ENCODE measurements around the gene MOB3B. TPM values are rescaled to one million over a fixed set of nuclear protein-coding genes. Genes with fewer than 3 reads are reported as not detected.

The MOB3B gene
- total RNA-seq, 1 experiment from 2014 or later = 0.19 TPM

DNA sequence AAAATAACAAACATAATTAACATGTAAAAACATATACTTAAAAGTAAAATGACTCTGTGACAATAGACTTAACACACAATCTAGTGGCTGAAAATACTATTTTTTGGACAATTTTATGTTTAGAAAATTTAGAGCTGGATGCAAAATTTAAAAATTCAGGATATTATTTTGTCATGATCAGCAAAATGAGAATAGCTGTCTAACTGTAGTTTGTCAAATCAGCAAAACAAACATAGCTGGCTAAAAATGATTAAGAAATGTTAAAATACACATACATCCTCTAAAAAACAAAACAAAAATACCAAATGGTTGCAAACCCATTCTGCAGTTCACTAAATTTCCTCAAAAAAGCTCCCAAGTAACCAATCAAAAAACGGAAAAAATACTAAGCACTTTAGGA lies 25.1 kb upstream of the MOB3B start:
- no peaks in the 10 kb centered on the region for H3K9me3 ChIP-seq (ENCODE audit: low read depth, low read length, poor library complexity, severe bottlenecking)
- no peaks in the 10 kb centered on the region for H3K27me3 ChIP-seq (replicated peaks; ENCODE audit: insufficient read depth, low read depth, low read length, poor library complexity)
- BruUV-seq (replicated peaks) = no TSS peak
- H3K36me3 ChIP-seq (ENCODE audit: insufficient read depth, low read length, poor library complexity, severe bottlenecking) = no peaks in the 10 kb centered on the region
- H3K4me1 ChIP-seq (ENCODE audit: insufficient read depth, low read length, poor library complexity, severe bottlenecking) = no peaks in the 10 kb centered on the region
- POLR2A ChIA-PET (ENCODE audit: low non-redundant PET) = no interaction called here
- H3K4me3 ChIP-seq (ENCODE audit: low read depth, low read length, poor library complexity, severe bottlenecking) = no peak overlapping the region
- TF ChIP-seq, protein P1, sequence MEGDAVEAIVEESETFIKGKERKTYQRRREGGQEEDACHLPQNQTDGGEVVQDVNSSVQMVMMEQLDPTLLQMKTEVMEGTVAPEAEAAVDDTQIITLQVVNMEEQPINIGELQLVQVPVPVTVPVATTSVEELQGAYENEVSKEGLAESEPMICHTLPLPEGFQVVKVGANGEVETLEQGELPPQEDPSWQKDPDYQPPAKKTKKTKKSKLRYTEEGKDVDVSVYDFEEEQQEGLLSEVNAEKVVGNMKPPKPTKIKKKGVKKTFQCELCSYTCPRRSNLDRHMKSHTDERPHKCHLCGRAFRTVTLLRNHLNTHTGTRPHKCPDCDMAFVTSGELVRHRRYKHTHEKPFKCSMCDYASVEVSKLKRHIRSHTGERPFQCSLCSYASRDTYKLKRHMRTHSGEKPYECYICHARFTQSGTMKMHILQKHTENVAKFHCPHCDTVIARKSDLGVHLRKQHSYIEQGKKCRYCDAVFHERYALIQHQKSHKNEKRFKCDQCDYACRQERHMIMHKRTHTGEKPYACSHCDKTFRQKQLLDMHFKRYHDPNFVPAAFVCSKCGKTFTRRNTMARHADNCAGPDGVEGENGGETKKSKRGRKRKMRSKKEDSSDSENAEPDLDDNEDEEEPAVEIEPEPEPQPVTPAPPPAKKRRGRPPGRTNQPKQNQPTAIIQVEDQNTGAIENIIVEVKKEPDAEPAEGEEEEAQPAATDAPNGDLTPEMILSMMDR (conservative IDR thresholded peaks at IDR 0.05; ENCODE audit: low read depth, low read length) = no peak
- TF ChIP-seq EZH2 (IDR thresholded peaks at IDR 0.05; ENCODE audit: borderline replicate concordance, low read depth, low read length, poor library complexity, severe bottlenecking) = no peak
- DNase-seq (ENCODE audit: low spot score) = no peak
- intact Hi-C loops (cut with micrococcal nuclease; ENCODE audit: unreplicated experiment) = no loop called here
- CTCF ChIA-PET = no interaction called here
- no peak overlapping the region for H3K27ac ChIP-seq (ENCODE audit: low read depth, low read length, poor library complexity, severe bottlenecking)

DNA sequence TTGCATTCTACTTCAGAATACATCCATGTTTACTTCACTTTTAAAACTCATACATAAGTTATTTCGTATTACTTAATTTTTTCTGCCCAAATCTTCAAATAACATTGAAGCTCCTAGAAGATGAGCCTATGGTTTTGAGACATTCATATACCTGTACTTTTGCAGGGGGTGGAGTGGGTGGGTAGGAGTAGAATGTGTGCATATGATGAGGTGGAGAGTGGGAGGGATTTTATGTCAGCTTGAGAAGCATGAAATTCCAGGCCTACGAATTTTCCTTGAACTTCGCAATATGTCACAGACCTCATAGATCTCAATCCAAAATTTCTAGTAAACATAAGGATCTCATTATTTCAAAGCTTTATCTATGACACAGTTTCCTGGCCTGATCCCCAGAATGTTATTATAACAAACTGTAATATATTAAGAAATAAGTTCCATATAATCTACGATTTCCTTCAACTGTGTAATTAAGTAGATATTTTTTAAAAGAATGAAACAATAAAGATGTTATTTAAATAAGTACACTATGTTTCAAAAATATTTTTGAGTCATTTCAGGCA lies 19.7 kb upstream of the MOB3B start:
- Histone ChIP-seq H3K36me3 (ENCODE audit: insufficient read depth, low read length, poor library complexity, severe bottlenecking) (no peaks in the 10 kb centered on the region), H3K9me3 (ENCODE audit: low read depth, low read length, poor library complexity, severe bottlenecking) (no peaks in the 10 kb centered on the region), H3K4me1 (ENCODE audit: insufficient read depth, low read length, poor library complexity, severe bottlenecking) (no peaks in the 10 kb centered on the region), H3K27ac (ENCODE audit: low read depth, low read length, poor library complexity, severe bottlenecking) (no peak overlapping the region), H3K27me3 (replicated peaks; ENCODE audit: insufficient read depth, low read depth, low read length, poor library complexity) (no peaks in the 10 kb centered on the region), H3K4me3 (ENCODE audit: low read depth, low read length, poor library complexity, severe bottlenecking) (no peak overlapping the region)
- ChIA-PET POLR2A (ENCODE audit: low non-redundant PET) (no interaction called here), CTCF (no interaction called here)
- BruUV-seq (replicated peaks) = no TSS peak
- TF ChIP-seq, protein P1 (conservative IDR thresholded peaks at IDR 0.05; ENCODE audit: low read depth, low read length) = no peak
- TF ChIP-seq EZH2 (IDR thresholded peaks at IDR 0.05; ENCODE audit: borderline replicate concordance, low read depth, low read length, poor library complexity, severe bottlenecking) = no peak
- intact Hi-C loops (cut with micrococcal nuclease; ENCODE audit: unreplicated experiment) = loop anchor here (5.0 kb wide), 1 partner anchor 217 kb away; no protein-coding TSS in a partner anchor
- DNase-seq (ENCODE audit: low spot score) = no peak

DNA sequence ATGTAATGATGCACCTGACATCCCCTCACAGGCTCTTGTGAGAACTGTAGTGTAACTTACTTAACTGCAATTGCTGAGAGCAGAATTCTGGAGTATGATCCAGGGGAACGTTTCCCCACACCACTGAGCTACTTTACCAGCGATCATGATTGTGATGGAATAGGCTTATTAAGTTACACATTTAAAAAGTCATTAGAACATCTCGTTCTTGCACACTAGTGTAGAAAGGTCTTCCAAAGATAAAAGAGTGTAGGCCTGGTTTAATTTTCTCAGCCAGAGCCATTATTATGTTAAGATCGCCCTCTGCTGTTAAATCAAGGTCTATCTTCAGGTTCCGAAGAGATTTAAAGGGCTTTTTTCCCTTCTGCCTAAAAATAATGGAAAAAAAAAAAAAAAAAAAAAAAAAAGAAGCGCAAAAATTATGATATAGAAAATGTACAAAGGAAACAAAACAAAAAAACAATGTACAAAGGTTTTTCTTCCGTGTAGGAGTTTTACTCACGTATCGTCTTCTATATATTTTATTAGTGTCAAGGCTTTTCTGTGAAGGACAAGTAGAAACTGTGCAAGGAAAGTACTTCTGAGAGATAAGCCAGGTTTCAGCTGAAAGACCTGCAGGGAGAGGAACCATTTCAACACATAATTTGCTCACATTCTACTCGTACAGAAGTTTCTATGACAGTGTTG lies 18.6 kb upstream of the MOB3B start:
- Histone ChIP-seq H3K27me3 (replicated peaks; ENCODE audit: insufficient read depth, low read depth, low read length, poor library complexity) (no peaks in the 10 kb centered on the region), H3K27ac (ENCODE audit: low read depth, low read length, poor library complexity, severe bottlenecking) (no peak overlapping the region), H3K9me3 (ENCODE audit: low read depth, low read length, poor library complexity, severe bottlenecking) (no peaks in the 10 kb centered on the region), H3K4me3 (ENCODE audit: low read depth, low read length, poor library complexity, severe bottlenecking) (no peak overlapping the region), H3K4me1 (ENCODE audit: insufficient read depth, low read length, poor library complexity, severe bottlenecking) (no peaks in the 10 kb centered on the region), H3K36me3 (ENCODE audit: insufficient read depth, low read length, poor library complexity, severe bottlenecking) (no peaks in the 10 kb centered on the region)
- peak; percentile 21 for DNase-seq (ENCODE audit: low spot score)
- ChIA-PET POLR2A (ENCODE audit: low non-redundant PET) (no interaction called here), CTCF (interaction anchor here (1.2 kb wide), 1 partner anchor 216 kb away, joined by 3 read pairs; no protein-coding TSS in a partner anchor)
- BruUV-seq (replicated peaks) = no TSS peak
- TF ChIP-seq, protein P1 (conservative IDR thresholded peaks at IDR 0.05; ENCODE audit: low read depth, low read length) = peak; percentile 40
- no peak for TF ChIP-seq EZH2 (IDR thresholded peaks at IDR 0.05; ENCODE audit: borderline replicate concordance, low read depth, low read length, poor library complexity, severe bottlenecking)
- intact Hi-C loops (cut with micrococcal nuclease; ENCODE audit: unreplicated experiment) = loop anchor here (5.0 kb wide), 1 partner anchor 216 kb away; no protein-coding TSS in a partner anchor
